Measurements from ENCODE around the gene UPP1.
"Not testable (repeated sequence)": the region's sequence is repeated elsewhere in the genome, so short reads cannot be mapped to it uniquely, and the experiment has no call there.

Gene UPP1

GRCh38 chr7:48089046-48090003 lies at the start of gene UPP1:
TSS of gene UPP1 (plus strand) at chr7:48089265. CDS start at chr7:48094784, 5,519 bp downstream.
- DNase-seq (ENCODE audit: low read depth), result peak; percentile 88

DNA sequence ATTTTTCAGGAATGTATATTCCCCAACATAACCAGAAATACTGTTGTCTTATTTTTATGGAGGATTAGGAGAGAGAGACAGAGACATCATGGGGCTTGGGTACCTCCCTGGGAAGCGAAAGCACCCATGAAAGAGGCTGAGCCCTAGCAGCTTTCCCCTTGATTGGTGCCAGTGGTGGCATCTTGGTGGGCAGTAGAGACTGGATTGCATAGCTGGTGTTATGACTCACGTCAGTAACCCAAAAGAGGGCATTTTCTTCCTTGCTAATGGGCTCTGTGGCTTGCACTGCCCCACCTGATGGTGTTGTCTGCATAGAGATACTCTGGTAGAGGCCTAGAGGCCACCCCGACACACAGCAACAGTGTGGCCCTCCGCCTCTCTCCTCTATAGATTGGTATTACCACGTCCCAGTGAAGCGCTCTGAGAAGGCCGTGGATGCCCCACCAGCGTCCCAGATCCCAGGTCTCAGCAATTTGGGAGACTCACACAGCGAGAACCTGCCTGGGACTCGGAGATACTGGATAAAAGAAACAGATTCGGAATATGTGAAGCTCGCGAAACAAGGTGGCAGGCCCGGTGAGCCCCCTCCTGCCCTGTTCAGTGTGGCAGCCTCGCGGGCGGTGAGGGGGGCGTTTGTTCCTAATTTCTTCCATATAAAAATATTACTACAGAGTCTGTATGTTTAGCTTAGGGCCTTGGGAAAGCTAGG lies 48.0 kb upstream of the UPP1 start:
- DNase-seq (ENCODE audit: low read depth), result no peak

- no peak for DNase-seq (ENCODE audit: low read depth)
These were observed 47.5 kb upstream of the UPP1 start for GRCh38 chr7:48041653-48041970.

DNA sequence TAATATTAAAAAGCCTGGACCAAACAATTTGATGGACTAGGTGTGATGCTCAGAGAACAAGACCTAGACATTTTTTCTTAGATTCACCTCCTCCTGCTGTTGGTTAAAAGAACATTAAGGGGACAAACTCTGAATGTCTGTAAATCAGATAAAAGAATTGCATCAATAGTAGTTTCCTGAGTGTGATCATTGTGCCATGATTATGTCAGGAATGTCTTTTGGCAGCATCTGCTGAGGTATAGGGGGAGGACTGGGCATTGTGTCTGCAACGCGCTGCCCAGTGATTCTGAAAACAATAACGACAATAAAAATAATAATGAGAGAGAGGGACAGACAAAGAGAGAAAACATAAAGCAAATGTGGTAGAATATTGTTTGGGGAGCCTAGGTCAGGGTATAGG lies 46.8 kb upstream of the UPP1 start:
- DNase-seq (ENCODE audit: low read depth), result no peak

- DNase-seq (ENCODE audit: low read depth), result no peak
These were observed 46.4 kb upstream of the UPP1 start for GRCh38 chr7:48042636-48043035.

GRCh38 chr7:48045195-48045765 lies 43.8 kb upstream of the UPP1 start:
- DNase-seq (ENCODE audit: low read depth), result no peak

DNA sequence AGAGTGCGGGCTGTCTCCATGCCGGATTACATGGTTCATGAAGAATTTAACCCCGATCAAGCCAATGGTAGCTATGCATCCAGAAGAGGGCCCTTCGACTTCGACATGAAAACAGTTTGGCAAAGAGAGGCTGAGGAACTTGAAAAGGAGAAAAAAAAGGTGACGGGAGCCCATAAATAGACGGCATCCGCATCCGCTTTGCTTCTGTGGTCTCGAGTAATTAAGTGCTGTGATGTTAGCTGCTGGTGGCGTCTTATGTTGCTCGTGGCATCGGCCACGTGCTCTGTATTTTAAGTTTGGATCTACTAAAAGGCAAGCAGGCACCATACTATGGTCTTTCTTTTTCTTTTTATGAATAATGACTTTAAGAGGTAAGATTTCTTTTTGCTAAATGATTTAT lies 42.6 kb upstream of the UPP1 start:
- no peak for DNase-seq (ENCODE audit: low read depth)

- no peak for DNase-seq (ENCODE audit: low read depth)
These were observed 41.0 kb upstream of the UPP1 start for GRCh38 chr7:48048113-48048512.

DNA sequence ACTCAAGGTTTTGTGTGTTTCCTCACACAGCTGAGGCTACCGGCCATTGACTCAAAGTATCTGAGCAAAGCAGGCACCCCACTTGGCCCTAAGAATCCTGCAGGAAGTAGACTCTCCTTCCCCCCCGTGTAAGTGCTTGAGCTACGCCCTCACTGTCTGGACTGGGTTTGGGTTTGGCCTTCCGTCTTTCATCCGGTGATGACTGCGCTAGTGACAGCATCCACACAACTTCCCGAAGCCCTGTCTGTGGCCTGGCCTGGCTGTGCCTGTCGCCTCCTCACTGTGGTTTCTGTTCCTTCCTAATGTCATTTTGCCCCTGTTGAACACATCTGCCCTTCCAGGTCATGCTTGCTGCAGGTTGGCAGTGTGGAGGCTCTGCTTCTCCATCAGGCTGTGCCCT lies 39.2 kb upstream of the UPP1 start:
- no peak for DNase-seq (ENCODE audit: low read depth)

DNA sequence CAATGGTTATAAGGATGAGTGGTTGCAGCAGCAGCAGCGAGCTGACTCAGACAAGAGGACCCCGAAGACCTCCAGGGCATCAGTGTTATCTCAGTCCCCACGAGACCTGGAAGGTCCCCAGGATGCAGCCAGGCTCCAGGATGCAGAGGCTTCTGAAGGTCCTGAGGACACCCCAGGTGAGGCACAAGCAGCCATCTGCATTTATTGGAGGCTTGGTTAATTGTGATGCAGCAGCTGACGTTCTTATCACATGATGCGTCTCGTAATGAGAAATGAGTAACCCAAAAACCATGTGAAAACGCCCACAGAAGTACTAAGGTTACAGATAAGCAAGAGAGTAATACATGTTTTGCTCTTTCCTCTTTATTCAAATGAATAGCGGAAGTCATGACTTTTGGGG lies 36.3 kb upstream of the UPP1 start:
- DNase-seq (ENCODE audit: low read depth), result no peak

GRCh38 chr7:48053736-48054135 lies 35.3 kb upstream of the UPP1 start:
- DNase-seq (ENCODE audit: low read depth), result no peak

DNA sequence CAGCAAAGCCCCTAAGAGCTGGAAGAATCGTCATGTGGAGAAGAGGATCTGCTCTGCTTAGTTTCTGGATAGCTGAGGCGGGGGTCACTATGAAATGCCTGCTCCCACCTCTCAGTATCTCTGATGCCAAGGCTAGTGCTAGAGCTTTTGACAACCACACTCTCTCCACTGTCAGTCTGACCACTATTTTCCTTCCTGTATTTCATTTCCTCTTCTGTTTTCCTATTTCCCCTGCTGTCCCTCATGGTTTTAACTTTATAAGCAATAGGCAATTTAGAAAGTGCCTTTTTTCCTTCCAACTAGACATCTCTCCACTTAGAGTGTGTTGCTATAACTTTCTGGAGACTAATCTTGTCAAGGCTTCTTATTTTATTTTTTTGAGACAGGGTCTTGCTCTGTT lies 30.1 kb upstream of the UPP1 start:
- no peak for DNase-seq (ENCODE audit: low read depth)

DNA sequence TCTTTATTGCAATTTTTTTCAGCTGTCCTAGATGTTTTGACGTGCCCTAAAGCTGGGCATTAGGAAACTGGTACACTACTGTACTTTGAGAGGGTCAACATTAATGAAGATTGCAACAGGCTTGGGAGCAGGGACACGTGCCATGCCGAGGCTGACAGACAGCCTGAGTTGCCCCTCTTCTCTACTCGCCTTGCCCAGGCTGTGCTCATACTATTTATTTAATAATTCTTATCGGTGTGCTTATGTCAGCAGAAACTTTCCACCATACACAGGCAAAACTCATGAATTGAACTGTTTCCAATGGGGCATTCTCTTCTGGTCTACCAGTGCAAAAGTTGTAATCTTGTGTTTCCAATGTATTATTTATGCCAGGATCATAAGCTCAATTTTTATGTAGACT lies 29.4 kb upstream of the UPP1 start:
- no peak for DNase-seq (ENCODE audit: low read depth)

DNA sequence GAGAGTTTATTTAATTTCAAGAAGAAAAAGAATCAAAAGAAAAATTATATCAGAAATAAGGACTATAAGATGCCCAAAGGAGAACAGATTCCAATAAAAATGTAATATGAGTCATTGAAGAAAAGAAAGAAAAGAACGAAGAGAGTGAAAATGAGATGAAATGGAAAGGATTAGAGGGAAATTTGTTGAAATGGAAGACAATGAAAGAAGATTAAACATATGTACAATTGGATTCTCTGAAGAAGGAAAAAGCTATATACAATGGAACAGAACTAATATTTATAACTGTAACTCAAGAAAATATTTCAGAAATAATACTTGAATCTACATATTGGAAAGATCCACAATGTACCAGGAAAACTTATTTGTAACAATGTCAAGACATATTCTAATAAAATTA lies 25.1 kb upstream of the UPP1 start:
- DNase-seq (ENCODE audit: low read depth), result no peak

GRCh38 chr7:48067475-48067874 lies 21.6 kb upstream of the UPP1 start:
- no peak for DNase-seq (ENCODE audit: low read depth)

GRCh38 chr7:48074204-48074654 lies 14.8 kb upstream of the UPP1 start:
- DNase-seq (ENCODE audit: low read depth), result no peak

GRCh38 chr7:48077423-48077822 lies 11.6 kb upstream of the UPP1 start:
- no peak for DNase-seq (ENCODE audit: low read depth)

DNA sequence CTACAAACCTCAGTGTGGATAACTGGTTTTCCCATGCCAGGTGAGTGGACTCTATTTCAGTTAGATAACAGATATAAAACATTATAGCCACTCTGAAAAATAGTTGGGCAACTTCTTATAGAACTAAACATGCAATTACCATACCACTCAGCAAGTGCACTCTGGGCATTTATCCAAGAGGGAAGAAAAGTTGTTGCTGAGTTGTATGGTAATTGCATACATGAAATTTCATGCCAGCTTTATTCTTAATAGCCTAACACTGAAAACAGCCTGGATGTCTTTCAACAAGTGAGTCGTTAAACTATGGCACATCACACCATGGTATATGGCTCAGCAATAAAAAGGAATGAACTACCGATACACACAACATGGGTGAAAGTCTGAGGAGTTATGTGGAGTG lies 10.6 kb upstream of the UPP1 start:
- DNase-seq (ENCODE audit: low read depth), result no peak

GRCh38 chr7:48082378-48082777 lies 6.7 kb upstream of the UPP1 start:
- DNase-seq (ENCODE audit: low read depth), result not testable (repeated sequence)

DNA sequence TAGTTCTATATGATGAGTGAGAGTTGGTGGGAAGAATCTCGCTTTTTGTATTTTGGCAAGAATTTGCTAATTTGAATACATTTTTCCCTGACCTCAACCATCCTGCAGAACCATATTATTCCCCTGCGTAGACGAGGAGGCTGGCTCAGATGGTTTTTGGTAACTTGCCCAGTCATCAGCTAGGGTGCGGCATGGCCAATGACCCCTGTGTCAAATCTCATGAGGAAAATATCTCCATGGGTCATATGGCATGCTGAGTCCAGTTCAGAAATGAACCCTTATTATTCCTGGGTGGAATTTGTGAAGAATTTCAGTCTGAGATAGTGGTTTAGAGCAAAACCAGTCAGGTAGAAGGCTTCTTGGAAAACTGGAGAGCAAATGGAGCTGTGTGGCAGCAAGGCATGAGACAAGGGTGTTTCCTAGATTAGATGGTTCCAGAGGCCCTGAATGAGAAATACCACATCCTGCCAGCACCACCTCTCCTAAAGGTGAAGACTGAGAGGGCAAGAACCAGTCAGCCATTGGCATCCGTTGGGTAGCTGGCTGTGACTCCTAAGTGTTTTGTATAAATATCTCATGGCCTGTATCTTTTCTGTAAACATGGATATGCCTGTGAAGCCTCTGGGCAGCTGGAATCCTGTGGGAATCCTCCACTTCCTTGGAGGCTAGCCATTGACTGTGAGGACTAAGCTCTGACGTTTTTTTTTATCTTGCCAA lies 5.8 kb upstream of the UPP1 start:
- no peak for DNase-seq (ENCODE audit: low read depth)

DNA sequence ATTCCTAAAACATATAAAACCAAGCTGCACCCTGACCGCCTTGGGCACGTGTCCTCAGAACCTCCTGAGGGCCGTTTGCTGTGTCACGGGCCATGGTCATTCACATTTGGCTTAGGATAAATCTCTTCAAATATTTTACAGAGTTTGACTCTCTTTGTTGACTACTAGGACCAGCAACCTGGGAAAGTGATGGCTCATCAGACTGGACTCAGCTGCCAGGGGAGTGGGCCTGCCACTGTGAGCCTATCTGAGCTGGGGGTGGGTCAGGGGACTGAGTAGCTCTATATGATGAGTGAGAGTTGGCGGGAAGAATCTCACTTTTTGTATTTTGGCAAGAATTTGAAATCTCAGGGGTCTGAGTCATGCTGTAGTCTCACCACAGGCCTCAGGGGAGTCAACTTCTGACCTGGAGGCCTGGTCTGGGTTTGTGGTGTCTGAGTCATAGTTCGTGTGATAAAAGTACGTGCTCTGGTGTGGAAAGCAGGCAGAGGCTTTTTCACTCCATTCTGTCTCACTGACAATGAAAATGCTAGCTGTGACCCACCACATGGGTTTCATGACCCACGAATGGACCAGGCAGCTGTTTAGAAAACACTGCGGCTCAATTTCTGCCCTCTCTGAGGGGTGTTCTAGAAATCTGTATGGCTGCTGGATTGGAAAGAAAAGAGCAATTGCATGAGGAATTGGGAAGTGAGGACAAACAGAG lies 4.2 kb upstream of the UPP1 start:
- peak; percentile 58 for DNase-seq (ENCODE audit: low read depth)

DNA sequence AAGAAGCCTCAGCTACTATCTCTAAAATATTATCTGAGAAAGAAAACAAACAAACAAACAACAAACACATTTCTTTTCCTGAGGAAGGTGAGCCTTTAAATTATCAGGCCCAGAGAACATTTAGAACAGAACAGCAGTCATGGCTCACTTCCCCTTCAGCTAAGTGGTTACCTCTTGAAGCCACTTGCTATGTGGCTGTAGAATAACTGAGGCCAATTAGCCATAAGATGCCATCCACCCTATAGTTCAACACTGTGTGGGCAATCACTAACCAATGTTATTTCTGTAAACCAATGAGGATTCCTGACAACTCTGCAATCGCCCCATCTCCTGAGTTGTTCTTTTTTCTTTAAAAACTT lies 3.7 kb upstream of the UPP1 start:
- no peak for DNase-seq (ENCODE audit: low read depth)
